T47D (cell line): ENCODE measurements around the gene FBXW2.

Experiments
- DNase-seq, 2 experiments: peaks; one replicate each; pipeline versions ENCODE4 v3.0.0 to v3.0.0-alpha.2; 2011 to 2012; ENCODE audit warnings: low read depth in 1 of 2, low spot score in 1 of 2
- JUND ChIP-seq: IDR thresholded peaks from 2 replicates; pipeline ENCODE4 v1.6.1; 2012; ENCODE audit warnings: low read depth
- in situ Hi-C: cut with HindIII; loops from 2 replicates; pipeline ENCODE4 v1.10.0; 2016; ENCODE audit warnings: low sequenced_read_pairs, low pct_unique_long_range_greater_than_20kb

The FBXW2 gene

DNA sequence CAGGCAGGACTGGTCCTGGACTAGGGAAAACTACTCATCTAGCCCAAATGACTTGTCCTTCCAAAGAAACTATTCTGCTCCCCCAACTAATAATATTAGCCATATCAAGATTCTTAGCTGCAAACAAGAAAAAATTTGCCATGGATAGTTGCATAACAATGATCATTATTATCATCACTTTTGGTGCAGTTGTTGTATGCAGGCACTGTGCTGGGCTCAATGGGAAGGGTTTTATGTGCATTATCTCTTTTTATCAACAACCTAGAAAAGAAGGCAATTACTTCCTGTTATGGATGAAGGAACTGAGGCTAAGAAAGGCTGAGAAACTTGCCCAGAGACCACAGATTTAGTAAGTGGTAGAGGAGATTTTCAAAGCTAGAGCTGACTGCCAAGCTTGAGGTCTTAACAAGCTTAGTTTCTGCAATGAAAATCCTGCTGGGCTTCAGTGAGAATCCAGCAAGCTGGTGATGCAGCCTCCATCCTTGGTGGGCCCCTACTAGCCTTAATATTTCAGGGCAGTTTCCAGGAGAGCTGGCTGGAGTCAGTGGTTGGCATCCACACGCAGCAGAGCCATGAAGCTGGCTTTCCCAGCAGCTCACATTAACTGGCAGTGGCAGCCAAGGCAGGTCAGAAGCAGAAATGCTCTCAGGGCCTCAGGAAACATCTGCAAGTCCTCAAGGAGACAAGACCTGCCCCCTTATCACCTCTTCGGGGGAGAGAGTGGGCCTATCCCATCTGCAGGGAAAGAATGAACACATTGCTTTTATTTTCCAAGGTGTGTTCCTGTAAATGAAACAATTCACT, 58.4 kb downstream of the FBXW2 start:
- DNase-seq = no peak
- in situ Hi-C loops = no loop called here
- no peak for TF ChIP-seq JUND

DNA sequence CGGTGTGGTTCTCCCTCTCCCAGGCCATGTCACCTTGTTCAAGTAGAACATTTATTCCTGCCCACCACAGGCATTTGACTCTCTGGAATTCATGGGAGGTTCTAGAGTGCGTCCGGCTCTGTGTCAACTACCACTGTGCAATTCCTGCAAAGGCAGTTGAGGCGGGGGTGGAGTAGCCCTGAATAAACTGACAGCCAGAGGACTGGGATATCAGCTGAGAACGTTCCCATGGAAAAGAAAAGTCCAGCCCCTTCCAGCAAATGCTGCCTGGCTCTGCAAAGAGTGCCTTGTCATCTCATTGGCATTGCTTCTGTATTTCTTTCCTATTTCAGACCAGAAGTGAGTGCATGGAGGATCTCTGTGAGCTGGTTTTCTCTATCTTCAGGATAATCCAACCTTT, 60.0 kb downstream of the FBXW2 start:
- in situ Hi-C loops = no loop called here
- DNase-seq = peak in 1 of 2 experiments; percentile 37
- no peak for TF ChIP-seq JUND

DNA sequence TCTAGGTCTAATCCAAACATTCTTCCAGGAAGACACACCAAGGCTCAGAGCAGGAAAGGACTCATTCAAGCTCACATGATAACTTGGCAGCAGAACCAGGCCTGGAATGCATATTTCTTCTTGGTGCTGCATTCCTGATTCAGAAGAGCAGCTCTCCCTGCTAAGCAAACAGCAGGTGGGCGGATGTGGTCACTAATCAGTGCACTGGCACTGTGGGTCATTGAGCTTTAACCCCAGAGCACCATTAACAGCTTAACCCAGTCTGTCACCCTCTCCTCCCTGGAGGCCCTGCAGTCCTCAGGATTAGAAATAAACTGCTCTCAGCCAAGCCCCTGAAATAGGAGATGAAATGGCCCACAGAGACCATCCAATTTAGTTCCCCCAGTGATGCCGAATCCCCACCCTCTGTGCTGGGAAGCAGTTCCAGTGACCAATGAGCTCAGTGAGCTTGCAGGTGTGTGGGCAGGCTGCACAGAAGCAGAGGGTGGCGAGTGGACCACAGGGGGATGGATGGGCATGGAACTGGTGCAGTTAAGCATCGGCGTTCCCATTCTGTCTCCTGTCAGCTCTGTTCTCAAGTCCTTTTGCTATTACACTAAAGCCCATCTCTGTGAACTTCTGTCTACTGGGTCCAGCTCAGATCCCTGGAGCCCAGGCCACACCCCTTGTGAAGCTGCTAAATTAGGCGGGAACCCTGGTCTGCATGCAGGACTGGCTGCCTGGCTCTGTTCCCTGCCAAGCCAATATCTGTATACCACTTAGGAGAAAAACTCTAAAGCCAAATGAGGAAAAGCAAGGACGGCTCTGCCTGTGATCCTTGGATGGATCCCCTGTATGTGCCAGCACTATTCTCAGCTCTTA, 62.3 kb downstream of the FBXW2 start:
- TF ChIP-seq JUND = no peak
- in situ Hi-C loops = no loop called here
- peak in 1 of 2 experiments; percentile 90 for DNase-seq

DNA sequence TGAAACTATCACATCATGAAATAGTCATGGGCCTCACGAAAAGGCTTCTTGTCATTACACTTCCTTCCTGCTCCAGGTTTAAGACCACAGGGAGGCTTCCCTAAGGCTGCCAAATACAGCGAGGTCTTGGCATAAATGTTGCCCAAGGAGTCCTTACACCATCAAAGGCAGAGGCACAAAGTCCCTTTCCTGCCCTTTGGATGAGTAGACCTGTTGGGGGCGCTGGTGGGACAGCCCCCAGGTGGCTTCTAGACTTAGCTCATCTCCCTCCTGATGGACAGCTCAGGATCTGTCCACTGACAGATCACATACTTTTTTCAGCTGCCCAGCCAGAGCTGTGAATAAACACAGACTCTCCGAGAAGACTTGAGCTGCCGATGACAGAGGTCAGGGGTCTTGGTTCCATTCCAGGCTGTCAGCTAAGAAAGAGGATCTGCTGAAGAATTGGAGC, 63.4 kb downstream of the FBXW2 start:
- no peak for TF ChIP-seq JUND
- DNase-seq = no peak
- in situ Hi-C loops = no loop called here

DNA sequence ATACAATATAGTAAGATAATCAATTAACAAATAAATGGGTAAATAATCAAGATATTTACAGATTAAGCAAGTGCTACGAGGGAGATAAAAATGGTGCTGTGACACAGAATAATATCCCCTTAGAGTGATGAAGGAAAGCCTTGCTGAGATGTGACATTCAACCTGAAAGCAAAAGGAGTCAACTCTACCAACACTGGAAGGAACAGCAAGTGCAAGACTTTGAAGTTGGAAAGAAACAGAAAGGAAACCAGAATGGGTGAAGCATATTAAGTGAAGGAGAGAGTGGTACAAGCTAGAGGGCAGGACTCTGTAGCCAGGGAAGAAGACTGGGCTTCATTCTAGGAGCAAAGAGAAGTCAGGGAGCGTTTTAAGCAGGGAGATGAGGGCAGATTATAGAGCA, 66.7 kb downstream of the FBXW2 start:
- in situ Hi-C loops = no loop called here
- no peak for TF ChIP-seq JUND
- no peak for DNase-seq

DNA sequence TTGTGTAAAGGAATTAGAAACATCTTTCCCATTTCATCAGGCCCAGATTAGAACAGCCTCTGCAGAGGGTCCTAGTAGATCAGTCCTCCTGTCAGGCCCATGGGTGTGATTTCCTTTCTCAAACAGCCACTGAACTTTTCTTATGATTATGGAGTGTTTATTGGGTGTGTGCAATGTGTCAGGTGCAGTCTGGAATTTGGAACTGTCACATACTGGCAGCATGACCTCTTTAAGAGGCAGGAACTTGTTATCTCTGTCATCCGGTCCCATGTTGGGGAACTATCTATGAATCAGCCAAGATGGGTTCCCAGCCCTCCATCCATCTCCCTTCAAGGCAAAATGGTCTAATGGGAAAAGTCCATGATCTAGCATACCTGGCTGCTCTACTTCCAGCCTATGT, 67.3 kb downstream of the FBXW2 start:
- no peak for TF ChIP-seq JUND
- in situ Hi-C loops = no loop called here

DNA sequence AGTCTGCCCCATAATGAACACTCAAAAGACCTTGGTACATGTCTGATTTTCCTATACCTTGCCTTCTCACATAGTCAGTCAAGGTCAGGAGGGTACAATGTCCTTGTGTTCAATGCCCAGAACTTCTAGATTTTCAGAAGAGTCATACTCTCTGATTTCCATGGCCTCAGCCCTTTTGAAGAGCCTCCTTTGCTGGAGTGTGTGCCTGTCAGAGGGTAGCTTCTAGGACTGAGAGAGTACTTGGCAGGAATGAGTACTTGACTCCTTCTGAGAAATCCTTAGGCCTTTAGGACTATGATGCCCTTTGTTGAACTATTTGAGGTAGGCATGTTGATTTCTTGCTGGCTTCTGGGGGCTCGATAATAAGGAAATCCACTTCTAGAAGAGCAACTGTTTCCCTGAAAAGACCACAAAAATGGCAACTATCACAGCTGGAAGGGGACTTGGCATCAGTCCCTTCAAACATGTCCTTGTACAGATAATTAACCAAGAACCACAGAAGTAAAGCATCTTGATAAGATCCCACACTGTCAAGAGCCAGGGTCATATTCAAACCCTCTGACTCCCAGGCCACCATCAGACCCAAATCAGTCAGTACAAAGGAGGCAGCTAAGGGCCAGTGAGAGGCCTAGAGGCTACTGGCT, 68.3 kb downstream of the FBXW2 start:
- no peak for TF ChIP-seq JUND
- DNase-seq = no peak
- in situ Hi-C loops = no loop called here

More for the DNA sequence above, 67.3 kb downstream of the FBXW2 start:
- no peak for DNase-seq

DNA sequence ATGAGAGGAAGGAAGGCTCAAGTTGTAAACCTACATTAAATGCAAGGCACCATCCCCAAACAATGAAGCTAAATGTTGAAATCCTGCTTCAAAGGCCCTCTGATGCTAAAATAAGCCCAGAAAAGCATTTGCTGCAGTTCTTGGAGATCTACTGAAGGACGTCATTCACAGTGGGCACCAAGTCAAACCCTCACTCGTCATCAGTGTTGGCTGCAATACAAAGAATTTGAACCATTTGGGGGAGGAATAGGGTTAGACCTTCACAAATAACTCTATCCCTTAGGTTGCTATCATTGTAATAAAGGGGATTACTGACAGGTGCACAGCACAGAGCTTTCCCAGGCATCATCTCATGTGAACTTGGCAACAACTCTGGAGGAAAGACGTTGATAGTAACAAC, 69.7 kb downstream of the FBXW2 start:
- DNase-seq = no peak
- in situ Hi-C loops = no loop called here
- TF ChIP-seq JUND = no peak

DNA sequence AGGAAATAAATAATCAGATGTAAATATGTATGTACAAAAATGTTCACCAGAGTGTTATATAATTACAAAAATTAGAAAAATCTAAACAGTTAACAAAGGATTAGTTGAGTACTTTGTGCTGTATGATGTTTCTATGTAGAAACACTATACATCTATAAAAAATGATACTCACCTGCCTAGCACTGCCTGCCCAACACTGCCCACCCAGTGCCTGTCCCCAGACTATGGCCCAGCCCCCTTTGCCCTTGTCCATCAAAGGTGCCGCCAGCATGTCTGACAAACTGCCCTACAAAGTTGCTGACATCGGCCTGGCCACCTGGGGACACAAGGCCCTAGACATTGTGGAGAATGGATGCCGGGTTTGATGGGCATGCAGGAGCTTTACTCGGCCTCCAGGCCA, 72.8 kb downstream of the FBXW2 start:
- no peak for TF ChIP-seq JUND
- in situ Hi-C loops = no loop called here

DNA sequence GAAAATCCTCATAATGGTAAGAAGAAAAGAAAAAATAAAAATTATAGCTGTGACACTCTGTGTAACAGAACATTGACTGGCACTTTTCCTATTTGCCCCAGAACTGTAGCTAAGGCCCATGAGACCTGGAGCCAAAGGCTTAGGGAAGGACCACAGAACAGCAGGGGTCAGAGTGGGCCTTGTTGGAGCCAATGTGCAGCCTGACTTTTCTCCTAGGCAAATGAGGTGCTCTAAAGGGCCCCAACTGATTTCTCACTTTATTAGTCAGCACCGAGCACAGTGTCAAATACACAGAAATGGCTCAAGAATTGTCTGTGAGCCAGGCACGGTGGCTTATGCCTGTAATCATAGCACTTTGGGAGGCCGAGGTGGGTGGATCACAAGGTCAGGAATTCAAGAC, 74.9 kb downstream of the FBXW2 start:
- TF ChIP-seq JUND = no peak
- DNase-seq = no peak
- in situ Hi-C loops = no loop called here

More for the DNA sequence above, 72.8 kb downstream of the FBXW2 start:
- no peak for DNase-seq

DNA sequence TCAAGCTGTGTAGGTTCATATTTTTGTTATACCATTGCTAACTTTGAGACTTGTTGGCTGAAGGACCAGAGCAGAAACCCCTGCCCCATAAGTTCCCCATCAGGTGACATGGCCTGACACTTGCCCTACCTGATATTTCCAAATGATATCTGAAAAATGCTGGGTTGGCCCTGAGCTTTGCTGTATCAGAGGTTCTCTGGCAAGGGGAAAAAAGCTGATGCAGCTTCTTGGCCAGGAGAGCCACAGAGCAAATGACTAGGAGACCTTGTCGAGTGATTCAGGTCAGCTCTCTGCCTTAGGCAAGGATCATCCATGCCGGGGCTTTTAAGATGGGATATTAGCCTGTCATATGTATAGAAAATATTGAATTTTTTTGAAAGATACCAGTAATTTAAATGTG, 76.0 kb downstream of the FBXW2 start:
- no peak for TF ChIP-seq JUND
- no peak for DNase-seq
- in situ Hi-C loops = no loop called here

DNA sequence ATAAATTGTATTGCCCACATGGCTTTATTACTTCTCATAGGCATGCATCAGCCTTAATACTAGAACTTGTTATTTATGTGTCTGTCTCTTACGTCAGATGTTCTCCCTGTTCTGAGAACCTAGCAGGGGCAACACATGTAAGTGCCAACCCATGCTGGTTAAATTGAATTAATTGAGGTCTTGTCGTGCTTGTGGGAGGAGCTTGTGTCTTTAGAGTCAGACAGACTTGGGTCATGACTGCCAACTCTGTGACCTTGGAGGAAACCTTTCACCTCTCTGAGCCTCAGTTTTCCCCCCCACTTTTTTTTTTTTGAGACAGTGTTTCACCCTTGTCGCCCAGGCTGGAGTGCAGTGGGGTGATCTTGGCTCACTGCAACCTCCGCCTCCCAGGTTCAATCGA, 76.7 kb downstream of the FBXW2 start:
- in situ Hi-C loops = no loop called here
- DNase-seq = no peak
- TF ChIP-seq JUND = no peak
